Cardiac muscle cell (in vitro differentiated cells and primary cell): ENCODE results near the gene CFAP47. TPM values are rescaled to one million over a fixed set of nuclear protein-coding genes. Genes with fewer than 3 reads are reported as not detected.

ENCODE experiments used
- DNase-seq, 2 donors: peaks; one replicate each; pipeline versions ENCODE4 v3.0.0 to v3.0.0-alpha.2; 2010 to 2017; ENCODE audit warnings: low read depth in 1 of 2, low spot score in 1 of 2
- H3K27ac ChIP-seq: fragments of 200-600 bp; sonication (generic); 2 replicates; pipeline ENCODE4 v1.5.1; 2016
- H3K27me3 ChIP-seq: fragments of 200-600 bp; sonication (generic); 2 replicates; pipeline ENCODE4 v1.6.0; 2016; ENCODE audit warnings: control low read depth
- H3K36me3 ChIP-seq: fragments of 200-600 bp; sonication (generic); 2 replicates; pipeline ENCODE4 v1.5.1; 2016; ENCODE audit warnings: control low read depth
- H3K4me1 ChIP-seq: fragments of 200-600 bp; sonication (generic); 2 replicates; pipeline ENCODE4 v1.8.1; 2017; ENCODE audit warnings: low read depth, mild to moderate bottlenecking, mixed run types
- H3K4me3 ChIP-seq: fragments of 200-600 bp; sonication (generic); 2 replicates; pipeline ENCODE4 v1.5.1; 2016; ENCODE audit warnings: mild to moderate bottlenecking
- H3K9me3 ChIP-seq: fragments of 200-600 bp; sonication (generic); 2 replicates; pipeline ENCODE4 v1.5.1; 2017; ENCODE audit warnings: low read depth, mild to moderate bottlenecking, control low read depth
- polyA plus RNA-seq: library from polyadenylated mRNA; unstranded; fragments of >200 nt; fragmentation: Nextera tagmentation; extraction: Ambion mirVana; gene quantifications from 2 replicates; pipeline ENCODE4 v1.2.1, GENCODE V29; 2016
- total RNA-seq: library from RNA; depleted of rRNA; stranded (reverse); fragments of >200 nt; gene quantifications from 2 replicates; pipeline ENCODE4 v1.2.3, GENCODE V29; 2016
- TF ChIP-seq, protein P1 (sequence below): IDR thresholded peaks from 2 replicates; pipeline ENCODE4 v1.5.1; 2012; ENCODE audit warnings: low read depth, mild to moderate bottlenecking, low read length

The CFAP47 gene
- total and polyA plus RNA-seq, 2 experiments from 2014 or later = 0.66 TPM; not detected in 1

GRCh38 chrX:36348509-36348908 is 429.0 kb downstream of the CFAP47 start:
- H3K4me1 ChIP-seq = no peaks in the 10 kb centered on the region
- TF ChIP-seq, protein P1, sequence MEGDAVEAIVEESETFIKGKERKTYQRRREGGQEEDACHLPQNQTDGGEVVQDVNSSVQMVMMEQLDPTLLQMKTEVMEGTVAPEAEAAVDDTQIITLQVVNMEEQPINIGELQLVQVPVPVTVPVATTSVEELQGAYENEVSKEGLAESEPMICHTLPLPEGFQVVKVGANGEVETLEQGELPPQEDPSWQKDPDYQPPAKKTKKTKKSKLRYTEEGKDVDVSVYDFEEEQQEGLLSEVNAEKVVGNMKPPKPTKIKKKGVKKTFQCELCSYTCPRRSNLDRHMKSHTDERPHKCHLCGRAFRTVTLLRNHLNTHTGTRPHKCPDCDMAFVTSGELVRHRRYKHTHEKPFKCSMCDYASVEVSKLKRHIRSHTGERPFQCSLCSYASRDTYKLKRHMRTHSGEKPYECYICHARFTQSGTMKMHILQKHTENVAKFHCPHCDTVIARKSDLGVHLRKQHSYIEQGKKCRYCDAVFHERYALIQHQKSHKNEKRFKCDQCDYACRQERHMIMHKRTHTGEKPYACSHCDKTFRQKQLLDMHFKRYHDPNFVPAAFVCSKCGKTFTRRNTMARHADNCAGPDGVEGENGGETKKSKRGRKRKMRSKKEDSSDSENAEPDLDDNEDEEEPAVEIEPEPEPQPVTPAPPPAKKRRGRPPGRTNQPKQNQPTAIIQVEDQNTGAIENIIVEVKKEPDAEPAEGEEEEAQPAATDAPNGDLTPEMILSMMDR = no peak
- no peaks in the 10 kb centered on the region for H3K27me3 ChIP-seq
- no peak overlapping the region for H3K4me3 ChIP-seq
- DNase-seq = no peak
- no peaks in the 10 kb centered on the region for H3K36me3 ChIP-seq
- no peaks in the 10 kb centered on the region for H3K9me3 ChIP-seq
- H3K27ac ChIP-seq = no peak overlapping the region

GRCh38 chrX:36357855-36358254 is 438.3 kb downstream of the CFAP47 start:
- DNase-seq = peak in 1 of 2 donors; percentile 10
- TF ChIP-seq, protein P1 = no peak
- Histone ChIP-seq H3K4me3 (no peak overlapping the region), H3K4me1 (peaks cover 8% of the 10 kb centered on the region), H3K27ac (peak overlapping the region; percentile 58), H3K9me3 (no peaks in the 10 kb centered on the region), H3K36me3 (no peaks in the 10 kb centered on the region), H3K27me3 (no peaks in the 10 kb centered on the region)

GRCh38 chrX:36364262-36364661 is 444.7 kb downstream of the CFAP47 start:
- H3K4me3 ChIP-seq = no peak overlapping the region
- H3K36me3 ChIP-seq = no peaks in the 10 kb centered on the region
- TF ChIP-seq, protein P1 = no peak
- no peak overlapping the region for H3K27ac ChIP-seq
- no peaks in the 10 kb centered on the region for H3K27me3 ChIP-seq
- no peak for DNase-seq
- no peaks in the 10 kb centered on the region for H3K4me1 ChIP-seq
- no peaks in the 10 kb centered on the region for H3K9me3 ChIP-seq

DNA sequence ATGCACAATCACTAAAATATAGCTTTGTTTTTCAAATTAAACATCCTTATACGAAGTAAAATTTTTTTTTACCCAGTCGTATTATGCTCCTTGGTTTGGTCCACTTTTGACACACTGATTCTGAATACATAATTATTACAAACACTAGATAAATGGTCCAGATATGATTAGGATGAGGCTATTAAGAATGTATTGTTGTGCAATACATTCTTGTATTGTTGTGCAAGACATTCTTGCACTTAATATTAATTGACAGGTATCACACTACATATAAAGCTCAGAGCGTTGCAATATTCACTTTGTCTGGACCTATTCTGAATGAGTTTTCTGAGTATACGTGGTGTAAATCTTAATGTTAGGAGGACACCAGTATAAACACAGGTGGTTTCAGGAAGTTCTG is 464.0 kb downstream of the CFAP47 start:
- Histone ChIP-seq H3K4me1 (no peaks in the 10 kb centered on the region), H3K4me3 (no peak overlapping the region), H3K27ac (no peak overlapping the region), H3K36me3 (no peaks in the 10 kb centered on the region), H3K27me3 (no peaks in the 10 kb centered on the region), H3K9me3 (no peaks in the 10 kb centered on the region)
- no peak for DNase-seq
- TF ChIP-seq, protein P1 = no peak

DNA sequence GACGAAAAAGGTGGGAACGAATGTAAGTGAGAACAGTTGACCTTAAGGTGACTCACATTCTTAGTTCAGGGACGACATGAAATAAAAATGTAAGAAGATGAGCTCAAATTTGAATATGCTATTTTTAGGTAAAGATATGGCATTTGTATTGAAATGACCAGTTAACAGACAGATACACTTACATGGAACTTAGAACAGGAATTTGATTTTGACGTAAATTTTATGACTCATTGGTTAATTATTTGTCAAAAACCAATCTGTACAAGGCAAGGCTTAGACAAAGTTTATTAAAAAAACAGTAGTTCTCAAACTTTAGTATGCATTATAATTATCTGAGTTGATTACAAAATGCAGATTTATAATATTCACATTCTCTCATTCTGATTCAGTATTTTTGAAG is 469.4 kb downstream of the CFAP47 start:
- TF ChIP-seq, protein P1 = no peak

GRCh38 chrX:36401774-36402173 is 482.2 kb downstream of the CFAP47 start:
- no peaks in the 10 kb centered on the region for H3K27me3 ChIP-seq
- no peaks in the 10 kb centered on the region for H3K36me3 ChIP-seq
- no peak overlapping the region for H3K27ac ChIP-seq
- DNase-seq = no peak
- TF ChIP-seq, protein P1 = no peak
- H3K4me1 ChIP-seq = peaks cover 12% of the 10 kb centered on the region
- H3K9me3 ChIP-seq = no peaks in the 10 kb centered on the region
- no peak overlapping the region for H3K4me3 ChIP-seq

More for the DNA sequence above, 469.4 kb downstream of the CFAP47 start:
- DNase-seq = peak in 1 of 2 donors; percentile 0
- no peaks in the 10 kb centered on the region for H3K27me3 ChIP-seq
- no peak overlapping the region for H3K27ac ChIP-seq
- no peaks in the 10 kb centered on the region for H3K9me3 ChIP-seq
- no peak overlapping the region for H3K4me3 ChIP-seq
- no peaks in the 10 kb centered on the region for H3K36me3 ChIP-seq
- peaks cover 4% of the 10 kb centered on the region for H3K4me1 ChIP-seq
